Activated CD4-positive, alpha-beta T cell treated with anti-CD3 and anti-CD28 coated beads for 36 hours (primary cell): Measurements from ENCODE around the gene FLVCR2. TPM values are rescaled to one million over a fixed set of nuclear protein-coding genes. Genes with fewer than 3 reads are reported as not detected.

ENCODE experiments used
- ATAC-seq: fragments of 200-7000 bp; cut with Tn5 transposase; one replicate; pipeline ENCODE4 v1.10.0; 2021; ENCODE audit warnings: mild to moderate bottlenecking, moderate library complexity
- CTCF ChIA-PET: fragments of 350-600 bp; sonication (Branson Sonifier 250); formaldehyde crosslinking; loops from one replicate; lab custom pipeline; 2021; ENCODE audit warnings: antibody characterized with exemption; lab: Charles Lee
- POLR2A ChIA-PET: fragments of 350-600 bp; sonication (Branson Sonifier 250); formaldehyde crosslinking; loops from one replicate; lab custom pipeline; 2021; ENCODE audit warnings: antibody characterized with exemption, inconsistent platforms; lab: Charles Lee
- DNase-seq: peaks from one replicate; pipeline ENCODE4 v3.0.0-alpha.2; 2020
- H3K27ac Mint-ChIP-seq: one replicate; pipeline ENCODE4 v1.8.0; 2021; ENCODE audit warnings: mixed read lengths
- H3K27me3 Mint-ChIP-seq: one replicate; pipeline ENCODE4 v1.8.0; 2021; ENCODE audit warnings: mixed read lengths
- H3K36me3 Mint-ChIP-seq: one replicate; pipeline ENCODE4 v1.8.0; 2021; ENCODE audit warnings: low read depth, mixed read lengths
- H3K4me1 Mint-ChIP-seq: one replicate; pipeline ENCODE4 v1.8.0; 2021; ENCODE audit warnings: mixed read lengths
- H3K4me3 Mint-ChIP-seq: one replicate; pipeline ENCODE4 v1.8.0; 2021; ENCODE audit warnings: mild to moderate bottlenecking, moderate library complexity, mixed read lengths
- H3K9me3 Mint-ChIP-seq: one replicate; pipeline ENCODE4 v1.8.0; 2021; ENCODE audit warnings: low read depth, mixed read lengths
- intact Hi-C, 2 experiments: fragments of 100-400 bp; cut with DNase I in 1 of 2; cut with micrococcal nuclease in 1 of 2; formaldehyde crosslinking; loops; one replicate each; pipeline versions ENCODE4 v1.14.2 to v1.15.1; 2022 to 2024; cut with DNase I, micrococcal nuclease
- total RNA-seq, 2 experiments: library from RNA; stranded (reverse); gene quantifications; one replicate each; pipeline ENCODE4 v1.2.3, GENCODE V29; 2021

The FLVCR2 gene
- total RNA-seq, 2 experiments from 2014 or later, result 2.2 to 3.2 TPM

- H3K9me3 Mint-ChIP-seq, result peaks cover 5% of the 10 kb centered on the region
- DNase-seq, result no peak
- ATAC-seq, result no peak
- POLR2A ChIA-PET, result no interaction called here
- H3K4me3 Mint-ChIP-seq, result no peak overlapping the region
- peaks cover 2% of the 10 kb centered on the region for H3K36me3 Mint-ChIP-seq
- CTCF ChIA-PET, result interaction anchor here (0.7 kb wide), 1 partner anchor 46 kb away, joined by 3 read pairs; no protein-coding TSS in a partner anchor
- H3K27me3 Mint-ChIP-seq, result no peaks in the 10 kb centered on the region
- H3K27ac Mint-ChIP-seq, result no peak overlapping the region
- intact Hi-C loops, result no loop called here
- peaks cover 2% of the 10 kb centered on the region for H3K4me1 Mint-ChIP-seq
Observed at GRCh38 chr14:75607044-75607443, 28.6 kb downstream of the FLVCR2 start.

- Mint-ChIP-seq H3K27me3 (no peaks in the 10 kb centered on the region), H3K9me3 (peaks cover 5% of the 10 kb centered on the region), H3K27ac (no peak overlapping the region), H3K36me3 (peaks cover 2% of the 10 kb centered on the region), H3K4me1 (peaks cover 2% of the 10 kb centered on the region), H3K4me3 (no peak overlapping the region)
- CTCF ChIA-PET, result interaction anchor here (0.8 to 1.0 kb wide), 2 partner anchors 229 to 1386 kb away, joined by 3 read pairs; no protein-coding TSS in a partner anchor
- POLR2A ChIA-PET, result no interaction called here
- ATAC-seq (no peak), DNase-seq (no peak)
- intact Hi-C loops, result no loop called here
Observed at GRCh38 chr14:75607842-75608640, 29.6 kb downstream of the FLVCR2 start.

GRCh38 chr14:75609116-75609515 lies 30.7 kb downstream of the FLVCR2 start:
- no peaks in the 10 kb centered on the region for H3K27me3 Mint-ChIP-seq
- ChIA-PET POLR2A (no interaction called here), CTCF (interaction anchor here (2.1 kb wide), 1 partner anchor 11 kb away, joined by 5 read pairs; no protein-coding TSS in a partner anchor)
- DNase-seq (no peak), ATAC-seq (no peak)
- intact Hi-C loops, result no loop called here
- no peak overlapping the region for H3K4me3 Mint-ChIP-seq
- H3K27ac Mint-ChIP-seq, result no peak overlapping the region
- peaks cover 5% of the 10 kb centered on the region for H3K9me3 Mint-ChIP-seq
- H3K36me3 Mint-ChIP-seq, result peaks cover 2% of the 10 kb centered on the region
- H3K4me1 Mint-ChIP-seq, result peaks cover 2% of the 10 kb centered on the region

GRCh38 chr14:75609606-75610475 lies 31.4 kb downstream of the FLVCR2 start:
- no peak overlapping the region for H3K27ac Mint-ChIP-seq
- peak; percentile 19 for ATAC-seq
- H3K4me3 Mint-ChIP-seq, result no peak overlapping the region
- intact Hi-C loops, result no loop called here
- H3K36me3 Mint-ChIP-seq, result peaks cover 2% of the 10 kb centered on the region
- no peak for DNase-seq
- peaks cover 2% of the 10 kb centered on the region for H3K4me1 Mint-ChIP-seq
- POLR2A ChIA-PET, result no interaction called here
- H3K9me3 Mint-ChIP-seq, result peaks cover 5% of the 10 kb centered on the region
- CTCF ChIA-PET, result interaction anchor here (0.7 to 2.1 kb wide), 2 partner anchors 10 to 275 kb away, joined by 3 to 5 read pairs; no protein-coding TSS in a partner anchor
- no peaks in the 10 kb centered on the region for H3K27me3 Mint-ChIP-seq

GRCh38 chr14:75610834-75611233 lies 32.4 kb downstream of the FLVCR2 start:
- ATAC-seq (no peak), DNase-seq (no peak)
- no peak overlapping the region for H3K27ac Mint-ChIP-seq
- no peaks in the 10 kb centered on the region for H3K27me3 Mint-ChIP-seq
- H3K36me3 Mint-ChIP-seq, result peaks cover 2% of the 10 kb centered on the region
- ChIA-PET POLR2A (no interaction called here), CTCF (interaction anchor here (2.1 kb wide), 1 partner anchor 9 kb away, joined by 5 read pairs; no protein-coding TSS in a partner anchor)
- peaks cover 2% of the 10 kb centered on the region for H3K4me1 Mint-ChIP-seq
- intact Hi-C loops, result no loop called here
- peaks cover 5% of the 10 kb centered on the region for H3K9me3 Mint-ChIP-seq
- H3K4me3 Mint-ChIP-seq, result no peak overlapping the region

GRCh38 chr14:75612157-75612556 lies 33.7 kb downstream of the FLVCR2 start:
- CTCF ChIA-PET, result no interaction called here
- intact Hi-C loops, result no loop called here

GRCh38 chr14:75614179-75614578 lies 35.8 kb downstream of the FLVCR2 start:
- H3K27ac Mint-ChIP-seq, result no peak overlapping the region

More at GRCh38 chr14:75612157-75612556, 33.7 kb downstream of the FLVCR2 start:
- peaks cover 2% of the 10 kb centered on the region for H3K36me3 Mint-ChIP-seq
- ATAC-seq (no peak), DNase-seq (no peak)
- POLR2A ChIA-PET, result no interaction called here
- H3K9me3 Mint-ChIP-seq, result peaks cover 5% of the 10 kb centered on the region
- H3K27me3 Mint-ChIP-seq, result no peaks in the 10 kb centered on the region
- H3K27ac Mint-ChIP-seq, result no peak overlapping the region
- H3K4me3 Mint-ChIP-seq, result no peak overlapping the region
- H3K4me1 Mint-ChIP-seq, result peaks cover 2% of the 10 kb centered on the region

GRCh38 chr14:75615200-75615599 lies 36.8 kb downstream of the FLVCR2 start:
- H3K27ac Mint-ChIP-seq, result no peak overlapping the region
- ChIA-PET CTCF (interaction anchor here (1.0 kb wide), 1 partner anchor 38 kb away, joined by 3 read pairs; no protein-coding TSS in a partner anchor), POLR2A (no interaction called here)
- H3K27me3 Mint-ChIP-seq, result no peaks in the 10 kb centered on the region
- intact Hi-C loops, result no loop called here
- DNase-seq (no peak), ATAC-seq (no peak)
- no peaks in the 10 kb centered on the region for H3K9me3 Mint-ChIP-seq
- no peak overlapping the region for H3K4me3 Mint-ChIP-seq
- no peaks in the 10 kb centered on the region for H3K36me3 Mint-ChIP-seq
- H3K4me1 Mint-ChIP-seq, result peaks cover 2% of the 10 kb centered on the region

More at GRCh38 chr14:75614179-75614578, 35.8 kb downstream of the FLVCR2 start:
- intact Hi-C loops, result no loop called here
- H3K36me3 Mint-ChIP-seq, result no peaks in the 10 kb centered on the region
- no peaks in the 10 kb centered on the region for H3K27me3 Mint-ChIP-seq
- POLR2A ChIA-PET, result no interaction called here
- DNase-seq (no peak), ATAC-seq (no peak)
- no peak overlapping the region for H3K4me3 Mint-ChIP-seq
- CTCF ChIA-PET, result no interaction called here
- H3K4me1 Mint-ChIP-seq, result peaks cover 2% of the 10 kb centered on the region
- no peaks in the 10 kb centered on the region for H3K9me3 Mint-ChIP-seq

GRCh38 chr14:75619548-75619947 lies 41.1 kb downstream of the FLVCR2 start:
- DNase-seq (no peak), ATAC-seq (no peak)
- Mint-ChIP-seq H3K27ac (no peak overlapping the region), H3K27me3 (no peaks in the 10 kb centered on the region), H3K9me3 (no peaks in the 10 kb centered on the region), H3K36me3 (no peaks in the 10 kb centered on the region), H3K4me1 (no peaks in the 10 kb centered on the region), H3K4me3 (no peak overlapping the region)
- ChIA-PET POLR2A (no interaction called here), CTCF (interaction anchor here (0.7 to 2.1 kb wide), 3 partner anchors 10 to 90 kb away, joined by 3 to 5 read pairs (median 3); no protein-coding TSS in a partner anchor)
- intact Hi-C loops, result no loop called here

- H3K4me3 Mint-ChIP-seq, result no peak overlapping the region
- H3K27me3 Mint-ChIP-seq, result no peaks in the 10 kb centered on the region
- no peak for ATAC-seq
- H3K4me1 Mint-ChIP-seq, result no peaks in the 10 kb centered on the region
- H3K36me3 Mint-ChIP-seq, result peaks cover 2% of the 10 kb centered on the region
- DNase-seq, result no peak
- intact Hi-C loops, result no loop called here
- no peak overlapping the region for H3K27ac Mint-ChIP-seq
- ChIA-PET CTCF (interaction anchor here (1.1 to 1.3 kb wide), 2 partner anchors 24 to 29 kb away, joined by 3 to 4 read pairs; no protein-coding TSS in a partner anchor), POLR2A (no interaction called here)
- H3K9me3 Mint-ChIP-seq, result no peaks in the 10 kb centered on the region
Observed at GRCh38 chr14:75625034-75625433, 46.6 kb downstream of the FLVCR2 start.

GRCh38 chr14:75626396-75626795 lies 48.0 kb downstream of the FLVCR2 start:
- Mint-ChIP-seq H3K4me1 (no peaks in the 10 kb centered on the region), H3K27ac (no peak overlapping the region), H3K27me3 (no peaks in the 10 kb centered on the region), H3K4me3 (no peak overlapping the region), H3K36me3 (peaks cover 2% of the 10 kb centered on the region), H3K9me3 (no peaks in the 10 kb centered on the region)
- ATAC-seq, result no peak
- no peak for DNase-seq
- intact Hi-C loops, result no loop called here
- POLR2A ChIA-PET, result no interaction called here
- CTCF ChIA-PET, result interaction anchor here (1.2 kb wide), 1 partner anchor 9 kb away, joined by 3 read pairs; no protein-coding TSS in a partner anchor
